SK-N-SH (cell line): ENCODE results near the gene IL9. TPM values are rescaled to one million over a fixed set of nuclear protein-coding genes. Genes with fewer than 3 reads are reported as not detected.

Experiments
- CTCF ChIA-PET: fragments of 300-600, 350-600 bp; formaldehyde crosslinking; extraction: SDS; loops from one replicate; lab custom pipeline; 2021; lab: Yijun Ruan, JAX
- POLR2A ChIA-PET: fragments of 350-600 bp; sonication (Branson Sonifier 250); formaldehyde crosslinking; extraction: SDS; loops from one replicate; lab custom pipeline; 2020; ENCODE audit warnings: antibody characterized with exemption, inconsistent platforms; lab: Yijun Ruan, JAX
- DNase-seq: peaks from one replicate; pipeline ENCODE4 v3.0.0; 2012
- H2AFZ ChIP-seq: fragments of 200-600 bp; sonication (generic); 2 replicates; pipeline ENCODE4 v1.8.1; 2016; ENCODE audit warnings: antibody characterized with exemption, mild to moderate bottlenecking, low read depth
- H3F3A ChIP-seq: fragments of 200-600 bp; sonication (generic); replicated peaks from 2 replicates; pipeline ENCODE3; 2016; ENCODE audit warnings: antibody characterized with exemption, mild to moderate bottlenecking; ENCODE audit not compliant: insufficient read depth
- H3K27ac ChIP-seq, 2 experiments: fragments of 200-500 bp in 1 of 2; fragments of 200-600 bp in 1 of 2; sonication (Bioruptor generic) in 1 of 2; sonication (generic), shearing (Covaris generic) in 1 of 2; 2 replicates each; pipeline versions ENCODE4 v1.5.1 to v1.6.1; 2014 to 2016; ENCODE audit warnings: low read depth in 2 of 2, inconsistent platforms in 1 of 2, low read length in 1 of 2, mild to moderate bottlenecking in 1 of 2, mixed read lengths in 1 of 2
- H3K27me3 ChIP-seq: fragments of 200-600 bp; sonication (generic), shearing (Covaris generic); 2 replicates; pipeline ENCODE4 v1.6.1; 2016; ENCODE audit warnings: mixed run types; ENCODE audit not compliant: insufficient read depth
- H3K36me3 ChIP-seq, 2 experiments: fragments of 200-500 bp in 1 of 2; fragments of 200-600 bp in 1 of 2; sonication (Bioruptor generic) in 1 of 2; sonication (generic) in 1 of 2; replicated peaks in 1 of 2; 2 replicates each; pipeline versions ENCODE3 to v1.5.1; 2014 to 2016; ENCODE audit warnings: low read length in 1 of 2, mild to moderate bottlenecking in 1 of 2; ENCODE audit not compliant: insufficient read depth in 2 of 2, control insufficient read depth in 1 of 2
- H3K4me1 ChIP-seq, 2 experiments: fragments of 200-500 bp in 1 of 2; fragments of 200-600 bp in 1 of 2; sonication (Bioruptor generic) in 1 of 2; sonication (generic), shearing (Covaris generic) in 1 of 2; 2 replicates each; pipeline versions ENCODE4 v1.5.1 to v1.6.1; 2014 to 2016; ENCODE audit warnings: low read depth in 1 of 2, low read length in 1 of 2, mixed run types in 1 of 2; ENCODE audit not compliant: insufficient read depth in 2 of 2, control insufficient read depth in 1 of 2
- H3K4me2 ChIP-seq: fragments of 200-600 bp; sonication (generic), shearing (Covaris generic); 2 replicates; pipeline ENCODE4 v1.6.1; 2017; ENCODE audit warnings: mixed run types
- H3K4me3 ChIP-seq, 2 experiments: fragments of 200-500 bp in 1 of 2; fragments of 200-600 bp in 1 of 2; sonication (Bioruptor generic) in 1 of 2; sonication (generic), shearing (Covaris generic) in 1 of 2; 2 replicates each; pipeline versions ENCODE4 v1.5.1 to v1.8.1; 2014 to 2016; ENCODE audit warnings: low read depth in 2 of 2, inconsistent platforms in 1 of 2, low read length in 1 of 2, mild to moderate bottlenecking in 1 of 2, mixed read lengths in 1 of 2, moderate library complexity in 1 of 2
- H3K79me2 ChIP-seq: fragments of 200-600 bp; sonication (generic); 2 replicates; pipeline ENCODE4 v1.8.1; 2017; ENCODE audit warnings: mild to moderate bottlenecking; ENCODE audit not compliant: insufficient read depth
- H3K9ac ChIP-seq: fragments of 200-600 bp; sonication (generic); 2 replicates; pipeline ENCODE4 v1.6.1; 2017; ENCODE audit warnings: mixed run types
- H3K9me2 ChIP-seq: fragments of 200-600 bp; sonication (generic); 2 replicates; pipeline ENCODE4 v1.6.1; 2017; ENCODE audit warnings: mixed run types
- H3K9me3 ChIP-seq: fragments of 200-600 bp; sonication (generic); 2 replicates; pipeline ENCODE4 v1.6.1; 2017; ENCODE audit warnings: mixed run types, mild to moderate bottlenecking, moderate library complexity
- H4K20me1 ChIP-seq: fragments of 200-600 bp; sonication (generic); 2 replicates; pipeline ENCODE4 v1.6.1; 2017; ENCODE audit warnings: mild to moderate bottlenecking, mixed run types; ENCODE audit not compliant: insufficient read depth
- FOSL2 ChIP-seq: IDR thresholded peaks from 2 replicates; pipeline ENCODE4 v1.4.0; 2012; ENCODE audit warnings: low read depth, mild to moderate bottlenecking, moderate library complexity, borderline replicate concordance
- NFIC ChIP-seq: IDR thresholded peaks from 2 replicates; pipeline ENCODE4 v1.4.0; 2012; ENCODE audit warnings: borderline replicate concordance
- RAD21 ChIP-seq: IDR thresholded peaks from 2 replicates; pipeline ENCODE4 v1.6.1; 2012; ENCODE audit warnings: mild to moderate bottlenecking, low read length
- RCOR1 ChIP-seq: fragments of 150-350 bp; IDR thresholded peaks from 2 replicates; pipeline ENCODE4 v1.6.1; 2017; ENCODE audit warnings: antibody characterized with exemption, low read length
- SIN3A ChIP-seq: IDR thresholded peaks from 2 replicates; pipeline ENCODE4 v1.6.1; 2012; ENCODE audit warnings: low read depth, mild to moderate bottlenecking, low read length, moderate library complexity, borderline replicate concordance
- ZBTB33 ChIP-seq: IDR thresholded peaks from 2 replicates; pipeline ENCODE4 v1.4.0; 2012; ENCODE audit warnings: low read depth, borderline replicate concordance
- WGBS: methylation state at CpG from one replicate; pipeline ENCODE4 v1.1.6; 2017; ENCODE audit warnings: low lambda C conversion rate; 5-methylcytosine and 5-hydroxymethylcytosine counted together
- polyA plus RNA-seq, 3 experiments: library from polyadenylated mRNA; depleted of rRNA; stranded (reverse); fragments of >200 nt; gene quantifications; 2 replicates each; pipeline ENCODE4 v1.2.3, GENCODE V29; 2012
- TF ChIP-seq, protein P1 (sequence below): IDR thresholded peaks from 2 replicates; pipeline ENCODE4 v1.4.0; 2012; ENCODE audit warnings: low read depth

Gene IL9
- polyA plus RNA-seq, 1 of the 3 experiments (the other 2 are of a cell fraction), result not detected

DNA sequence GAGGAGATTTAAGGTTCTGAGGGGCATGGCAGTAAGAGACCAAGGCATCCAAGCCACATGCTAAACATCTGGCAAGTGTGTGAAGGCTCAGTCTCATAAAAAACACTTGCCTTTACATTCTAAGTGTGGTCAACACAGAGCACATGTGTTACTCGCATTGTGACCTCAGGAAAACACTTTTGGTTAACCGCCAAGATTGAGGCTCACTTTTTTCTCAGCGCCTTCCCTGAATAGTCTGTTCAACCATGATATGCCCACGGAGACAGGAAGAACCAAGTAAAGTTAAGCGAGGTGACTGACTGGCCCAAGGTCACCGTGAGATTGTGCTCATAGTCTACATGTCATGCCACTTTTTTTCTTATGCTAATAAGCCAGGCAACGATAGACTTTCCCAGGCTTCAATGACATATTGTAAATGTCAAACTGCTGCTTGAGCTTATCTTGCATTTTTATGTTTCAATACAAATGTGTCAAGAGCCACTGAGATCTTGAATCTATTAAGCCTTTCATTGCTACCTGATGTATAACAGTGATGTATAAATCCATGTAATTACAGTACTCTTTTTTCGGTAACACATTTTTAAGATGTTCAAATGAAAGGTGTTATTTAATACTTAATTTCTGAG, 21.1 kb upstream of the IL9 start:
- POLR2A ChIA-PET, result no interaction called here
- no peak for DNase-seq
- Histone ChIP-seq H3K4me2 (no peak overlapping the region), H3K27me3 (no peaks in the 10 kb centered on the region; the same call in 1 of the 2 replicates), H3K9me3 (no peaks in the 10 kb centered on the region), H3K36me3 (no peaks in the 10 kb centered on the region), H2AFZ (no peak overlapping the region), H3K9ac (no peak overlapping the region), H3K4me1 (no peaks in the 10 kb centered on the region), H3K27ac (no peak overlapping the region), H3F3A (peaks cover 10% of the 10 kb centered on the region), H4K20me1 (no peaks in the 10 kb centered on the region), H3K9me2 (no peaks in the 10 kb centered on the region)
- WGBS, result 57% methylated on average over 8 of the region's 8 CpGs
- TF ChIP-seq, protein P1, sequence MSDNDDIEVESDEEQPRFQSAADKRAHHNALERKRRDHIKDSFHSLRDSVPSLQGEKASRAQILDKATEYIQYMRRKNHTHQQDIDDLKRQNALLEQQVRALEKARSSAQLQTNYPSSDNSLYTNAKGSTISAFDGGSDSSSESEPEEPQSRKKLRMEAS, result no peak
- TF ChIP-seq, all 33 proteins: peak for 0
- CTCF ChIA-PET, result no interaction called here
- H3K4me3 ChIP-seq, result no peak overlapping the region
- H3K79me2 ChIP-seq, result no peaks in the 10 kb centered on the region

- Histone ChIP-seq H3K79me2 (no peaks in the 10 kb centered on the region), H3K9me2 (no peaks in the 10 kb centered on the region)
Observed at GRCh38 chr5:135915466-135916001, 19.9 kb upstream of the IL9 start.

More at GRCh38 chr5:135915466-135916001, 19.9 kb upstream of the IL9 start:
- Histone ChIP-seq H3K9me3 (no peaks in the 10 kb centered on the region), H3K4me1 (no peaks in the 10 kb centered on the region), H3K27ac (no peak overlapping the region), H3K4me2 (no peak overlapping the region), H4K20me1 (no peaks in the 10 kb centered on the region), H3K4me3 (no peak overlapping the region), H3F3A (peaks cover 3% of the 10 kb centered on the region), H3K27me3 (no peaks in the 10 kb centered on the region; the same call in 1 of the 2 replicates), H3K9ac (no peak overlapping the region), H3K36me3 (no peaks in the 10 kb centered on the region), H2AFZ (no peak overlapping the region)
- no peak for TF ChIP-seq RCOR1
- no peak for TF ChIP-seq SIN3A
- no peak for TF ChIP-seq FOSL2
- no peak for TF ChIP-seq ZBTB33
- no peak for TF ChIP-seq NFIC
- TF ChIP-seq RAD21, result no peak
- POLR2A ChIA-PET, result no interaction called here
- 80% methylated on average over 5 of the region's 5 CpGs for WGBS
- no peak for DNase-seq
- CTCF ChIA-PET, result no interaction called here
